ENCODE data around the gene PPARA.

The PPARA gene

GRCh38 chr22:46269564-46269963 is 119.2 kb downstream of the PPARA start:
- DNase-seq (ENCODE audit: low read depth in 1 of 2, low spot score in 1 of 2), result no peak

- no peak for DNase-seq (ENCODE audit: low read depth in 1 of 2, low spot score in 1 of 2)
Measured at GRCh38 chr22:46272196-46272595, 121.9 kb downstream of the PPARA start.

- DNase-seq (ENCODE audit: low read depth in 1 of 2, low spot score in 1 of 2), result no peak
Measured at GRCh38 chr22:46272762-46273431, 122.6 kb downstream of the PPARA start.

- DNase-seq (ENCODE audit: low read depth in 1 of 2, low spot score in 1 of 2), result no peak
Measured at GRCh38 chr22:46273432-46274148, 123.3 kb downstream of the PPARA start.

GRCh38 chr22:46274381-46274780 is 124.1 kb downstream of the PPARA start:
- DNase-seq (ENCODE audit: low read depth in 1 of 2, low spot score in 1 of 2), result no peak

GRCh38 chr22:46275455-46276122 is 125.3 kb downstream of the PPARA start:
- DNase-seq (ENCODE audit: low read depth in 1 of 2, low spot score in 1 of 2), result no peak

- DNase-seq (ENCODE audit: low read depth in 1 of 2, low spot score in 1 of 2), result no peak
Measured at GRCh38 chr22:46276563-46276962, 126.2 kb downstream of the PPARA start.

- no peak for DNase-seq (ENCODE audit: low read depth in 1 of 2, low spot score in 1 of 2)
Measured at GRCh38 chr22:46278656-46279645, 128.6 kb downstream of the PPARA start.

- no peak for DNase-seq (ENCODE audit: low read depth in 1 of 2, low spot score in 1 of 2)
Measured at GRCh38 chr22:46280063-46280817, 129.9 kb downstream of the PPARA start.

GRCh38 chr22:46280999-46281623 is 130.8 kb downstream of the PPARA start:
- DNase-seq (ENCODE audit: low read depth in 1 of 2, low spot score in 1 of 2), result no peak

GRCh38 chr22:46281866-46282678 is 131.7 kb downstream of the PPARA start:
- no peak for DNase-seq (ENCODE audit: low read depth in 1 of 2, low spot score in 1 of 2)

GRCh38 chr22:46286006-46286405 is 135.7 kb downstream of the PPARA start:
- DNase-seq (ENCODE audit: low read depth in 1 of 2, low spot score in 1 of 2), result no peak

GRCh38 chr22:46286941-46287872 is 136.9 kb downstream of the PPARA start:
- DNase-seq (ENCODE audit: low read depth in 1 of 2, low spot score in 1 of 2), result no peak

- DNase-seq (ENCODE audit: low read depth in 1 of 2, low spot score in 1 of 2), result no peak
Measured at GRCh38 chr22:46287873-46288751, 137.8 kb downstream of the PPARA start.

GRCh38 chr22:46288846-46289243 is 138.5 kb downstream of the PPARA start:
- DNase-seq (ENCODE audit: low read depth in 1 of 2, low spot score in 1 of 2), result no peak

GRCh38 chr22:46289244-46289891 is 139.0 kb downstream of the PPARA start:
- no peak for DNase-seq (ENCODE audit: low read depth in 1 of 2, low spot score in 1 of 2)
